ENCODE data around the gene GPR39.

DNA sequence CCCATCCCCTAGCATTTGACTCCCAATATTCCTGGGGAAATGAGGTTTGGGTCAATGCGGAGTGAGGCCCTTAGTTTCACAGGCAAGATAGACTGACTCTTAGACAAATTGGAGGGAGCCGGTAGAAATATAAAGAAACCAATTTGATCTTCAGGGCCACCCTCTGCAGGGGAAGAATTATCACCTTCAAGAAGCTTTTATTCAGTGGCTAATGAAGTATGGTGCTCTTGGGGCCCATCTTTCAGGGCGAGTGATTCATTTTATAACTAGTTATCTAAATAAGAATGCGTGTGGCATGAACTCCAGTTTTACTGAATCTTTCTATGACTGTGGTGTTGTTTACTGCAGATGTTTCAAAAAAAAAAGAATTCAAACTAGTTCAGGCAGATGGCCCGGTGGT is 165.0 kb downstream of the GPR39 start:
- TF ChIP-seq, protein P1, sequence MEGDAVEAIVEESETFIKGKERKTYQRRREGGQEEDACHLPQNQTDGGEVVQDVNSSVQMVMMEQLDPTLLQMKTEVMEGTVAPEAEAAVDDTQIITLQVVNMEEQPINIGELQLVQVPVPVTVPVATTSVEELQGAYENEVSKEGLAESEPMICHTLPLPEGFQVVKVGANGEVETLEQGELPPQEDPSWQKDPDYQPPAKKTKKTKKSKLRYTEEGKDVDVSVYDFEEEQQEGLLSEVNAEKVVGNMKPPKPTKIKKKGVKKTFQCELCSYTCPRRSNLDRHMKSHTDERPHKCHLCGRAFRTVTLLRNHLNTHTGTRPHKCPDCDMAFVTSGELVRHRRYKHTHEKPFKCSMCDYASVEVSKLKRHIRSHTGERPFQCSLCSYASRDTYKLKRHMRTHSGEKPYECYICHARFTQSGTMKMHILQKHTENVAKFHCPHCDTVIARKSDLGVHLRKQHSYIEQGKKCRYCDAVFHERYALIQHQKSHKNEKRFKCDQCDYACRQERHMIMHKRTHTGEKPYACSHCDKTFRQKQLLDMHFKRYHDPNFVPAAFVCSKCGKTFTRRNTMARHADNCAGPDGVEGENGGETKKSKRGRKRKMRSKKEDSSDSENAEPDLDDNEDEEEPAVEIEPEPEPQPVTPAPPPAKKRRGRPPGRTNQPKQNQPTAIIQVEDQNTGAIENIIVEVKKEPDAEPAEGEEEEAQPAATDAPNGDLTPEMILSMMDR (IDR thresholded peaks at IDR 0.05): no peak
- TF ChIP-seq POLR2A (IDR thresholded peaks at IDR 0.05): no peak
- TF ChIP-seq POLR2AphosphoS5 (IDR thresholded peaks at IDR 0.05): no peak
- no peak for TF ChIP-seq EP300 (IDR thresholded peaks at IDR 0.05)
